ENCODE results near the gene BRSK2.

DNA sequence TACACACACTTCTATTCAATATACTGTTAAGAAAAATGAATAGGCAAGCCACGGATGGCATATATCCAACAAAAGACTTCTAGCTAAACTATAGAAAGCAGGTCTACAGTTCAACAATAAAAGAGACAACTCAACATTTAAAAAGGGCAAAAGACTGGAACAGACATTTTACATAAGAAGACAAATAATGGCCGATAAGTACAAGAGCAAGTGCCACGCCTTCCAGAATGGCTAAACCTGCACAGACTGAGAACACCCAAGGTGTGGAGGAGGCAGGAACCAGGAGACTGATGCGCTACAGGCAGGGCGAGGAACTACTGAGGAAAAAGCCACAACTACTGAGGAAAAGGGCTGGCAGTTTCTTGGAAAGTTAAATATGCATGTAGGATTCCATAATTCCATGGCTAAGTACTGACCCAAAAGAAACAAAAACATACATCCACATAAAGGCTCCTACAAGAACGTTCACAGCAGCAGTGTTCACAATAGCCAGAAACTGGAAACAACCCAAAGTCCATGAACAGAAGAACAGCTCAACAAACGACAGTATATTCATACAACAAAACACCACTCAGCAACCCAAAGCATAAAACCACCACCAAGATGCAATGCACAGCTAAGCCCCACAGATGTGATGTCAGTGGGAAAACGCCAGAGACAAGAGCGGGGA, 106.5 kb downstream of the BRSK2 start:
- no peak for TF ChIP-seq EZH2phosphoT487 (IDR thresholded peaks at IDR 0.05; ENCODE audit: borderline replicate concordance, low read length)
- no peak for TF ChIP-seq EZH2 (IDR thresholded peaks at IDR 0.05; ENCODE audit: low read length, unreplicated experiment)
